ENCODE results near the gene HCAR2. TPM values are rescaled to one million over a fixed set of nuclear protein-coding genes. Genes with fewer than 3 reads are reported as not detected.
"Not testable (repeated sequence)": the region's sequence is repeated elsewhere in the genome, so short reads cannot be mapped to it uniquely, and the experiment has no call there.

HCAR2 gene
- total RNA-seq (2014; rRNA removed; shearing (Covaris generic)): not detected in 2 replicates

GRCh38 chr12:122702890-122703611 lies at the start of gene HCAR2:
Gene HCAR2 (minus strand): TSS chr12:122703357. CDS start chr12:122703283, 74 bp downstream.
- not testable (repeated sequence) for DNase-seq (ENCODE audit: low read depth in 1 of 2, low spot score in 2 of 2); H3K4me3 ChIP-seq; H3K9me3 ChIP-seq (replicated peaks); H3K36me3 ChIP-seq; H3K4me1 ChIP-seq (replicated peaks); H3K27me3 ChIP-seq (replicated peaks); H3K27ac ChIP-seq

GRCh38 chr12:122752464-122753318 lies 49.5 kb upstream of the HCAR2 start, which contains the start of gene DENR:
Gene DENR (plus strand): TSS chr12:122752824. CDS start chr12:122753702, 878 bp downstream.
- peaks cover 13% of the 10 kb centered on the region for H3K4me1 ChIP-seq (replicated peaks)
- no peaks in the 10 kb centered on the region for H3K27me3 ChIP-seq (replicated peaks)
- peak within 1 kb of the TSS; percentile 55 for H3K27ac ChIP-seq
- H3K4me3 ChIP-seq: peak within 1 kb of the TSS; percentile 63
- no peaks in the 10 kb centered on the region for H3K9me3 ChIP-seq (replicated peaks)
- H3K36me3 ChIP-seq: peaks cover 47% of the 10 kb centered on the region
- DNase-seq (ENCODE audit: low read depth in 1 of 2, low spot score in 2 of 2): peak; percentile 97 to 98

GRCh38 chr12:122750781-122751515 lies 47.8 kb upstream of the HCAR2 start:
- H3K9me3 ChIP-seq (replicated peaks); H3K27me3 ChIP-seq (replicated peaks); DNase-seq (ENCODE audit: low read depth in 1 of 2, low spot score in 2 of 2); H3K27ac ChIP-seq; H3K4me3 ChIP-seq: not testable (repeated sequence)
- Histone ChIP-seq H3K36me3 (peaks cover 29% of the 10 kb centered on the region), H3K4me1 (replicated peaks) (peaks cover 13% of the 10 kb centered on the region)

- Histone ChIP-seq H3K36me3 (peaks cover 17% of the 10 kb centered on the region), H3K4me1 (replicated peaks) (peaks cover 13% of the 10 kb centered on the region), H3K9me3 (replicated peaks) (no peaks in the 10 kb centered on the region), H3K27ac (no peak overlapping the region), H3K4me3 (no peak overlapping the region), H3K27me3 (replicated peaks) (no peaks in the 10 kb centered on the region)
- no peak for DNase-seq (ENCODE audit: low read depth in 1 of 2, low spot score in 2 of 2)
Measured at GRCh38 chr12:122749569-122750332, 46.6 kb upstream of the HCAR2 start.

- H3K4me3 ChIP-seq: no peak overlapping the region
- peaks cover 5% of the 10 kb centered on the region for H3K4me1 ChIP-seq (replicated peaks)
- H3K27me3 ChIP-seq (replicated peaks): no peaks in the 10 kb centered on the region
- H3K27ac ChIP-seq: no peak overlapping the region
- no peaks in the 10 kb centered on the region for H3K36me3 ChIP-seq
- H3K9me3 ChIP-seq (replicated peaks): no peaks in the 10 kb centered on the region
- no peak for DNase-seq (ENCODE audit: low read depth in 1 of 2, low spot score in 2 of 2)
Measured at GRCh38 chr12:122747224-122748135, 44.3 kb upstream of the HCAR2 start.

- Histone ChIP-seq H3K4me1 (replicated peaks) (no peaks in the 10 kb centered on the region), H3K4me3 (no peak overlapping the region), H3K27ac (no peak overlapping the region), H3K36me3 (no peaks in the 10 kb centered on the region), H3K9me3 (replicated peaks) (no peaks in the 10 kb centered on the region), H3K27me3 (replicated peaks) (no peaks in the 10 kb centered on the region)
- no peak for DNase-seq (ENCODE audit: low read depth in 1 of 2, low spot score in 2 of 2)
Measured at GRCh38 chr12:122743895-122744525, 40.9 kb upstream of the HCAR2 start.

- Histone ChIP-seq H3K4me1 (replicated peaks) (no peaks in the 10 kb centered on the region), H3K27ac (no peak overlapping the region), H3K4me3 (no peak overlapping the region), H3K9me3 (replicated peaks) (no peaks in the 10 kb centered on the region), H3K36me3 (no peaks in the 10 kb centered on the region), H3K27me3 (replicated peaks) (no peaks in the 10 kb centered on the region)
- no peak for DNase-seq (ENCODE audit: low read depth in 1 of 2, low spot score in 2 of 2)
Measured at GRCh38 chr12:122740351-122740750, 37.2 kb upstream of the HCAR2 start.

- H3K9me3 ChIP-seq (replicated peaks): no peaks in the 10 kb centered on the region
- no peaks in the 10 kb centered on the region for H3K27me3 ChIP-seq (replicated peaks)
- H3K36me3 ChIP-seq: no peaks in the 10 kb centered on the region
- H3K4me3 ChIP-seq: no peak overlapping the region
- no peak for DNase-seq (ENCODE audit: low read depth in 1 of 2, low spot score in 2 of 2)
- H3K27ac ChIP-seq: no peak overlapping the region
- no peaks in the 10 kb centered on the region for H3K4me1 ChIP-seq (replicated peaks)
Measured at GRCh38 chr12:122738571-122738970, 35.4 kb upstream of the HCAR2 start.

- H3K4me3 ChIP-seq: no peak overlapping the region
- no peaks in the 10 kb centered on the region for H3K9me3 ChIP-seq (replicated peaks)
- DNase-seq (ENCODE audit: low read depth in 1 of 2, low spot score in 2 of 2): no peak
- H3K4me1 ChIP-seq (replicated peaks): no peaks in the 10 kb centered on the region
- H3K27ac ChIP-seq: no peak overlapping the region
- no peaks in the 10 kb centered on the region for H3K27me3 ChIP-seq (replicated peaks)
- H3K36me3 ChIP-seq: no peaks in the 10 kb centered on the region
Measured at GRCh38 chr12:122732611-122733010, 29.5 kb upstream of the HCAR2 start.

GRCh38 chr12:122732170-122732569 lies 29.0 kb upstream of the HCAR2 start:
- Histone ChIP-seq H3K36me3 (no peaks in the 10 kb centered on the region), H3K27ac (no peak overlapping the region), H3K9me3 (replicated peaks) (no peaks in the 10 kb centered on the region), H3K4me1 (replicated peaks) (no peaks in the 10 kb centered on the region), H3K27me3 (replicated peaks) (no peaks in the 10 kb centered on the region), H3K4me3 (no peak overlapping the region)
- no peak for DNase-seq (ENCODE audit: low read depth in 1 of 2, low spot score in 2 of 2)

- no peak within 1 kb of the TSS for H3K27ac ChIP-seq
- H3K4me3 ChIP-seq: no peak within 1 kb of the TSS
- no peak for DNase-seq (ENCODE audit: low read depth in 1 of 2, low spot score in 2 of 2)
- H3K9me3 ChIP-seq (replicated peaks): no peaks in the 10 kb centered on the region
- H3K36me3 ChIP-seq: no peaks in the 10 kb centered on the region
- no peaks in the 10 kb centered on the region for H3K27me3 ChIP-seq (replicated peaks)
- H3K4me1 ChIP-seq (replicated peaks): peaks cover 11% of the 10 kb centered on the region
Measured at GRCh38 chr12:122730215-122731014, 27.3 kb upstream of the HCAR2 start, which contains the start of gene HCAR1. Gene HCAR1 (minus strand): TSS chr12:122730844. CDS start chr12:122730339, 505 bp downstream.

Data from SJSA1 (cell line).